Measurements from ENCODE around the gene GFPT1.

The GFPT1 gene

DNA sequence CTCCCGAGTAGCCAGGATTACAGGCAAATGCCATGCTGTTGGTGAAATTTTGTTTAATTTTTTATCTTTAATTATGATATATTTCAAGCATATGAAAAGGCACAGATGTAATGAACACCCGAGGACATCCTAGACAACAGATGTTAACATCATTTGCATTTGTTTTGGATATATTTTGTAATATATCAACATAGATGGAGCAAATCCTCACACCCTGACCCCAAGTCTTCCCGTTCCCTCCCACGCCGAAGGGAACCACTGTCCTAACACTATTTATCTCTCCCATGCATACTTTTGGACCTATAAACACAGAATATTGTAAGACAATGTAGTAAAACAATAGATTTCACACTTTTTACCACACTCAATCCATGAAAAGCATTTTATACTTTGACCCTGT is 99.5 kb downstream of the GFPT1 start:
- no peak for DNase-seq

DNA sequence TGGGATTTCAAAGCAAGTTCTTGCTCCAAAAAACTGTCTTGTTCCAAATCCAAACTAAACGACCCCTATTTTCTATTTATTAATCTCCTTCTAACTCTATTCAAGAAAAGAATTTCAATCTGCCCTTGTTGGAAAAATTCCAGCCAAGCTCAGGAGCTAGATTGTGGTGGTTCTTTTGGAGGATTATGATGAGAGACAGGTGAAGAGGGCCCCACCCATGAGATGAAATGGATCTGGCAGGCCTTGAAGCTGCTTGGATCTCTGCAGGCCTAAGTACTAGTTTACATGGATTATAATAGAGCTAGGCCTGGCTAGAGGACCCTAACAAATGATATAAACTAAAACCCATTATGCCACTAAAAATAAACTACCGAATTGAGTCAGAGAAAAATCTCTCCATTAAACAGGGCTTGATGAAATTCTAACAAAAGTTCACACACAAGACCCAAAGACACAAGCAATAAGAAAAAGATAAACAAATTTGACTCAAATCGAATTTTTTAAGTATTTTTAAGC is 101.6 kb downstream of the GFPT1 start:
- no peak for DNase-seq

DNA sequence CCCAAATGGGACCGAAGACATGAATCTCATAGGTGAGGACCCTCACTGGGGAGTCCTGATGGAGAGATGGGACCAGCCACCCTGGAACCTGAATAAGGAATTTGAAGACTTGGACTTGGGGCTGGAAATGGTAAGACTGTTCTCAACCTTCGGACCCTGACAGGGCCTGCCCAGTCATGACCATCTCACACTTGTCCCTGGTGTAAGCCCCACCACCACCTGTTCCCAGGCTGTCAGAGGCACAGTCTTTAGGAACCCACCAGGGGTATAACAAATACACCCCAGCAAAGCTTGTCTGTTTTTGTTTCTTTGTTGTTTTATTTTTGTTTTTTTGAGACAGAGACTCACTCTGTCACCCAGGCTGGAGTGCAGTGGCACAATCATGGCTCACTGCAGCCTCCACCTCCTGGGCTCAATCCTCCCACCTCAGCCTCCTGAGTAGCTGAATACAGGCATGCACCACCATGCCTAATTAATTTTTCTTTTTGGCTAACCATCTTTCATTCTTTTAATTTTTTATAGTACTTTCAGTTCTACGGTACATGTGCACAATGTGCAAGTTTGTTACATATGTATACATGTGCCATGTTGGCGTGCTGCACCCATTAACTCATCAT is 106.1 kb downstream of the GFPT1 start:
- no peak for DNase-seq

DNA sequence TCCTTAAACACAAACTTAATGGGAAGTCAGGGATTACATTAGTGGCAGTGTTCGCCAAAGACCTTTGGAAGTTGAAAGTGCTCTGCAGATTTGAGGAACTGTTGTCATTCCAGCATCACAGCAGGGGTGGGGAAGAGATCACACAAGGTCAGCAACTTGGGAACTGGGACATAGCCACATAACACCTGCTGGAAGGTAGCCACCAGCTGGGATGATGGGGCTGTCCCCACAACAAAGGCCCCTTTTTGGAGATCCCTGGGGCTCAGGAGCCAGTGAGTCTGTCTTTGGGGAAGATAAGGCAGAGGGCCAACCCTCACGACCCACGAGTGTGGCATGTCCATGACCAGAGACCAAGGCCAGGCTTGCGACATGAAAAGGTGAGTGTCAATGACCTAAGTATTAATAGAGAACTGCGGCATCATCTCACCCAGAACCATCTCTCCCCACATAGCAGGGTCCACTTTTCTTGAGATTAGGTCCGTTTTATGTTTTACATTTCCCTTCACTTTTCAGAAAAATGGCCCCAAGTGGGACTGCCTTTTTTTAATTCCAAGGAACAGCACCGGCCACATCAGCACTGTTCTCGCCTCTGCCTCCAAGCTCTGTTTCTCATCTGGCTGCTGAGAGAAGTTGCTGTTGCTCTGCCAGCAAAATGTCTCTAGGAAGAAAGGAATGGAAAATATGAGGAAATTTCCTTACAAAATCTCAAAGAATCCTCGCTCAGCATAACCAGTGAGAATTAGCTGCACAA is 106.9 kb downstream of the GFPT1 start:
- DNase-seq, result no peak

DNA sequence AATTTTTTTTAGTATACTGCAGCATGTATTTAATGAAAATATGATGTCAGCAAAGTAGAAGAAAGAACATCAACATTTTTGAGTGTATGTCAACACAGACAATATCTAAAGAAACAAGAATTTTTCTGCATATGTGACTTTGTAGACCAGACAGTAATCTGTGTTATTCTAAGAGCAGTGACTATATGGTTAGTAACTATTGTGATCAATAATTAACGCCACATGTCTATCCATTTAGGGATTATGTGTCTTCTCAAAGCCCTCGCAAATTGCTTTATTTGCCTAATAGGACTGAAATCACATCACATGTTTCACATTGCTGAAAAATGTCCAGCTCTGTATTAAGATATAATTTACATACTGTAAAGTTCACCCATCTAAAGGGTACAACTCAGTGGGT is 107.8 kb downstream of the GFPT1 start:
- no peak for DNase-seq

DNA sequence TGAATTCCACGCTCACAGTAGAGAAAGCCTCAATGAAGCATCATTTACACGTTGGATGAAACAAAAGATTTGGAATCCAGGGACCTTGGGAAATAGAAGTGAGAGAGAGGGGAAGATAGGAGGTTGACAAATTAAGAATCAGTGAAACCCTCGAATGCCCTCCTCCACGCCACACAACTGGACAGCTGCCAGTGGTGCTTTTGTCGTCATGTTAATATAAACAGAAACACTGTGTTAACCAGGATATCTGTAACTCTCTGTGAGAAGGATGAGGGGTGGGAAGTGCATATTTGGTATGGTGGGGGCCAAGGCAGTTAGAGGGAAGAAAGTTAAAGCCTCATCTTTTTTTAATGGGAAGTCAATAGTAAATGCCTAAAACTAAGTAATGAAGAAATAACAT is 108.7 kb downstream of the GFPT1 start:
- no peak for DNase-seq

DNA sequence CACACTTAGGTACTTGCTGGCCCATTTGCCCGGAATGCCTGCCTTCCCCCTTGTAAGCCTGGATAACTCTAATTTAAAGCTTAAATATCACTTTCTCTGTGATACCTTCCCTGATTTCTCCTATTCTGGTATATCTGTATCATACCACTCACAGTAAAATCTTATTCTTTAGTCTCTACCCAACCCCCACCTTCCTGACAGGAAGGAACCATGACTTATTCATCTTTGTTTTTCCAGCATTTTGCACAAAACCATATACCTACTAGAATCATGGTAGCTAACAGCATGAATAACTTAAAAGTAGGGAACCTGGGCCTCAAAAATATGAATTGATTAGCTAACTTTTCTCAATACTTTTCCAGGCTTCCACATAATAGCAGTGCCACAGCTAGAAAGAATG is 111.5 kb downstream of the GFPT1 start:
- no peak for DNase-seq

DNA sequence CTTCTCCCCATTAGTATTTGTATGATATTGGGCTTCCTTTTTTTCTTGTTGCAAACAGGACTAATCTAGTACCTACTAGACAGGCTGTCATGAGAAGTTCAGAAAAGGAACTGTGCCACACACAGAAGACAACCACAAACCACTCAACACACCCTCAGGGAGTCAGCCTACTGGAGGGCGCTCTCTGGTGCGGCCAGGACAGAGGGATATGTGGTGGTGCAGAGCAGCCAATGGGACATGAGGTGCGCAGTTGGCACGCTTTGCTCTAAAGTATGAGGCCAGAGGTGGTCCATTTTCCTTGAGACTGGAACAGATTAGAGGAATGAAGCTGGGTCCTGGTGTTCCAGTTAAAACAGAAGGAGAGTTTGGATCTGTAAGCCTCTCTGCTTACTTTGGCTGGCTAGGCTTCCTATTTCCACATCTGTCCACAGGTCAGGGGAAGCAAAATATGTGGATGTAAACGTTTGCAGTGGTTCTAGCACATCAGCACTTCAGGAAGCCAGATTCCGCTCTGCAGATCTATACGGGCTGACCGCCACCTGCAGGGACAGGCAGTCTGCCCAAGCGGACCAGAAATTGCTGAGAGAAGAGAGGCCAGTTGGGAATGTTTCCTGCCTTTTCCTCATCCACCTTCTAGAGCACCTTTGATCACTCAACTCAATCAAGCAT is 114.1 kb downstream of the GFPT1 start:
- no peak for DNase-seq

DNA sequence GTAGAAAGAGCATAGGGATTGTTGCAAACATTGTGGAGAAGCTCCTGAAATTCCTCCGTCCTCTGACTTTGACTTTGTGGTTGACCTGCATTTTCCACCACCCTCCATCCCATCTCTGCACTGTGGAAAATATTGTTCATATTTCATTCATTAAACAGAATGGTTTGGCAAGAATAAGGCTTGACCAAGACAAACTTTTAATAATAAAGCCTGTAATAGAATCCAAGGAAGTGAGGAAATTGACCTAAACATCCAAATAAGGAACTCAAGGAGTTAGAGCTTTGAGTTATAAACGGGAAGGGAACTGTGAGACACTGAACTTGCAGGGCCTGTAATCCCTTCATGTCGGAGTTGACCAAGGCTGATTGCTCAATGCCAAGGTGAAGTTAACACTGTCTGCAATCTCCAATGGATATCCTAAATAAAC is 115.2 kb downstream of the GFPT1 start:
- DNase-seq, result no peak
